NCI-H748 (cell line): ENCODE data around the gene ATP6V1G1.
"Not testable (repeated sequence)": the region's sequence is repeated elsewhere in the genome, so short reads cannot be mapped to it uniquely, and the experiment has no call there.

Experiments
- DNase-seq: peaks from one replicate; lab custom pipeline; 2025; ENCODE audit not compliant: unreplicated experiment; lab: John Stamatoyannopoulos, UW

ATP6V1G1 gene

GRCh38 chr9:114578134-114578533 lies 9.4 kb upstream of the ATP6V1G1 start:
- not testable (repeated sequence) for DNase-seq

DNA sequence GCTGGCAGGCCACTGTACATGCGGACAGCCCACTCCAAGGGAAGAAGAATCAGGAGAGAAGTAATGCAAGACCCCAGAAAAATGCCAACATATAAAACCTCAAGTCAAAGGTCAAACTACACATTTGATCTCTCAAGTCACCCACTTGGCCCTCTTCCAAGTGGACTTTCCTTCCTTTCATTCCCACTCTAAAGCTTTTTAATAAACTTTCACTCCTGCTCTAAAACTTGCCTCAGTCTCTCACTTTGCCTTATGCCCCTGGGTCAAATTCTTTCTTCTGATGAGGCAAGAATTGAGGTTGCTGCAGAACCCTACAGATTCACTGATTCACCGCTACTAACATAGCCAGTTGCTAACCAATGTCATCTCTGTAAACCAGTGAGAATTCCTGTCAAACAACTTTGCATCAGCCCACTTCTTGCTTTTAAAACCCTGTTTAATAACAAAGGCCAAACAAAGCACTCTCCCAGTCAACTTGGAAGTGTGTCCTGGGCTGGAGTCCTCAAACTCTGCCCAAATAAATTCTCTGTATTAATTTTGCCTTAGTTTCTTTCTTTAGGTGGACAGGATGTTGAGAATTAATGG lies 6.9 kb upstream of the ATP6V1G1 start:
- no peak for DNase-seq

DNA sequence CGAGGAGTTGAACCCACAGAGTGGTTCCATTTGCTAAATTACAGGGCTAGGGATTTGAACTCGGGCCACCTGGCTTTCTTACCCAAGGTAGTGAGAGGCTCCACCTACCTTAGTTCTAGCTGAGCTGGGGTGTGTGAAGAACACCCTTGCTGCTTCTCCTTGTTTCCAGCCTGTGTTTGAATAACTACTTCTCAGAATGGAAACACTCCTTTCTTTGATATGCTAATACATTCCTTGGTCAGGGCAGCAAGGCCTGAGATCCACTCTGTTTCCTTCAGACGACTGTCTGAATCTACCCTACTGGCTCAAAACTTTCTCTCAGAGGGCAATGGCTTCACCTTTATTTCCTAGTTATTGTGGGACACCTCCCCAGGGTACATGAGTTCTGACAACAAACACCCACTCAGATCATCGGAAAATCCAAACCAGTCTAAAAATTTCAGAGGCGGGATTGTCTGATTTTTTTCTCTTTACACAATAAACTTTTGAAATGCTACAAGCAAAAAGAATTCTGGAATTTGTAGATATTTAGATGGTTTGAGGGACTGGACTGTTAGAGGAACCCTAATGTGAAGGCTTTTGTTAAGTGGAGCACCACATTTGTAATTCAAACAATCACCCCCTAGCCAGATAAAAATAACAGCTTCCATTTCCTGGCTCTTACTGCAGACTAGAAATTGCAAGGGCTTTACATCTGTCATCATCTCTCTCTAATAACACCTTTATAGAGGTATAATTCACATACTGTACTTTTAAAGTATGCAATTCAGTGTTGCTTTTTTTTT lies 4.0 kb upstream of the ATP6V1G1 start:
- no peak for DNase-seq

DNA sequence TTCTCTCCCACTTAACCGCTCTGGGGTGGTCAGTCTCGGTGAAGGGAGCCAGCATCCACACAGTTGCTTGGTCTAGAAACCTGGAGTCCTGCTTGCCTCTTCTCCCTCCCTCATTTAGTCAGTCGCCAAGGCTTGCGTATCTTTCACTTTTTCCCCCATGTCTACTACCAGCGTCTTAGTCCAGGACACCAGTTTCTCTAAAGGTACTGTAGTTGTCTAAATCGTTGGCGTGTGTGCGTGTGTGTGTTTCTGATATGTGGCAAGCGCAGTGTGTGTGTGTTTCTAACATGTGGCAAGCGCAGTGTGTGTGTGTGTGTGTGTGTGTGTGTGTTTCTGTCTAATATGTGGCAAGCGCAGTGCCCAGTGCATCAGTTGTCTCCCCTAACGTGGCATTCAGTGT lies 641 bp downstream of the ATP6V1G1 start:
- peak; percentile 31 for DNase-seq

- no peak for DNase-seq
These were observed 1.3 kb downstream of the ATP6V1G1 start for GRCh38 chr9:114588651-114589526.

- no peak for DNase-seq
These were observed 2.8 kb downstream of the ATP6V1G1 start for GRCh38 chr9:114590328-114590727.

- DNase-seq, result no peak
These were observed 3.8 kb downstream of the ATP6V1G1 start for GRCh38 chr9:114591291-114591787.

- DNase-seq, result no peak
These were observed 4.3 kb downstream of the ATP6V1G1 start for GRCh38 chr9:114591849-114592248.

GRCh38 chr9:114592356-114592755 lies 4.8 kb downstream of the ATP6V1G1 start:
- no peak for DNase-seq

- no peak for DNase-seq
These were observed 6.6 kb downstream of the ATP6V1G1 start for GRCh38 chr9:114594136-114594535.

GRCh38 chr9:114600502-114601248 lies 13.1 kb downstream of the ATP6V1G1 start:
- not testable (repeated sequence) for DNase-seq

DNA sequence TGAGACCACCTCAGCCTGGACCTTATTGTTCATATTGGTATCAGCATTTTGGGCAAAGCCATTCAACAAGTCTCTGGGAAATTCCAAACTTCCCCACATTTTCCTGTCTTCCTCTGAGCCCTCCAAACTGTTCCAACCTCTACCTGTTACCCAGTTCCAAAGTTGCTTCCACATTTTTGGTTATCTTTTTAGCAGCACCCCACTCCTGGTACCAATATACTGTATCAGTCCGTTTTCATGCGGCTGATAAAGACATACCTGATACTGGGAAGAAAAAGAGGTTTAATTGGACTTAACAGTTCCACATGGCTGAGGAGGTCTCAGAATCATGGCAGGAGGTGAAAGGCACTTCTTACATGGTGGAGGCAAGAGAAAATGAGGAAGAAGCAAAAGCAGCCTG lies 14.2 kb downstream of the ATP6V1G1 start:
- not testable (repeated sequence) for DNase-seq

- DNase-seq, result no peak
These were observed 15.1 kb downstream of the ATP6V1G1 start for GRCh38 chr9:114602620-114603019.

DNA sequence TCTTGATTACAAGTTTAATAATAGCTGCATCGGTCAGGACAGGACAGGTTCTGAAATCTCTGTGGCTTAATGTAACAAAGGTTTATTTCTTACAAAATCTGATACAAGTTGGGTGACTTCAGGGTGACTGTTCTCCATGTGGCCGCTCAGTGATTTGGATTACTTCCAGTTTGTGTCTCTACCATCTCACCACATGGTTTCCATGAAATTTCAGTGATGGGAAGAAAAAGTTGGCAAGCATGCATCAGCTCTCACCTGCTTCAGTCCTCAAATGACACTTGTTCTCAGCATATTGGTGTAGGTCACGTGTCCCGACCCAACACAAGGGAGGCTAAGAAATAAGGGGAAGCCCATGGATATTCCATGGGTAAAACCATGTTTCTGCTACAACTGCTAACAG lies 15.7 kb downstream of the ATP6V1G1 start:
- no peak for DNase-seq

- DNase-seq, result no peak
These were observed 17.4 kb downstream of the ATP6V1G1 start for GRCh38 chr9:114604989-114605388.

GRCh38 chr9:114606068-114606467 lies 18.5 kb downstream of the ATP6V1G1 start:
- no peak for DNase-seq

- DNase-seq, result no peak
These were observed 19.1 kb downstream of the ATP6V1G1 start for GRCh38 chr9:114606597-114607207.

- no peak for DNase-seq
These were observed 20.3 kb downstream of the ATP6V1G1 start for GRCh38 chr9:114607671-114608524.

- DNase-seq, result no peak
These were observed 20.9 kb downstream of the ATP6V1G1 start for GRCh38 chr9:114608525-114608796.
